ENCODE data around the gene NR4A3. TPM values are rescaled to one million over a fixed set of nuclear protein-coding genes. Genes with fewer than 3 reads are reported as not detected.

The NR4A3 gene
- polyA plus RNA-seq, 2 of the 4 experiments (the other 2 are of a cell fraction): 1.6 to 2.0 TPM

DNA sequence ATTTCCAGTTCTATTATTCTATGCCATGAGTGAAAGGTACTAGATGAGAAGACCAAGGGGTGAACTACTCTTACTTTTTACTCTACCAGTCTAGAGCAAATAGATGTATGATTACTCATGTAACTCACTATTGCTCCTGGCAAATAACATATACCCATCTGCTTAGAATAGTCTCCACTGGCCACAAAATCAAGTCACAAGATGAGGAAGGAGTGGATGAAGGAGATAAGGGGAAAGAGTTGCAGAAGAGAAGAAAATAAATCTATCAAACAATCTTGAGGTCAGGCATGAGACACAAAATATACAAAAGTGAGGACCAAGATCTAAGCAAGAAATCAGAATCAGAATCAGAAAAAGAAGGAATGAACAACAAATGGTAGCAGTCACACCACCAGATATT lies 13.7 kb upstream of the NR4A3 start:
- FAIRE-seq (no peak), DNase-seq (ENCODE audit: low read depth in 1 of 2, low spot score in 1 of 2) (no peak), ATAC-seq (no peak)
- H3K4me1 ChIP-seq: no peaks in the 10 kb centered on the region
- no peaks in the 10 kb centered on the region for H3K9me3 ChIP-seq
- H3K4me2 ChIP-seq: no peak overlapping the region
- TF ChIP-seq ZC3H11A (IDR thresholded peaks at IDR 0.05) (no peak), ESRRA (IDR thresholded peaks at IDR 0.05; ENCODE audit: borderline replicate concordance, low read length) (no peak), CBX8 (IDR thresholded peaks at IDR 0.05) (no peak), FOXS1 (CRISPR knock-in tag; IDR thresholded peaks at IDR 0.05) (no peak), POLR2A (IDR thresholded peaks at IDR 0.05; ENCODE audit: low read length) (no peak), RAD21 (conservative IDR thresholded peaks at IDR 0.05 in 1 of 2, IDR thresholded peaks at IDR 0.05 in 1 of 2) (no peak)
- TF ChIP-seq, protein P1, sequence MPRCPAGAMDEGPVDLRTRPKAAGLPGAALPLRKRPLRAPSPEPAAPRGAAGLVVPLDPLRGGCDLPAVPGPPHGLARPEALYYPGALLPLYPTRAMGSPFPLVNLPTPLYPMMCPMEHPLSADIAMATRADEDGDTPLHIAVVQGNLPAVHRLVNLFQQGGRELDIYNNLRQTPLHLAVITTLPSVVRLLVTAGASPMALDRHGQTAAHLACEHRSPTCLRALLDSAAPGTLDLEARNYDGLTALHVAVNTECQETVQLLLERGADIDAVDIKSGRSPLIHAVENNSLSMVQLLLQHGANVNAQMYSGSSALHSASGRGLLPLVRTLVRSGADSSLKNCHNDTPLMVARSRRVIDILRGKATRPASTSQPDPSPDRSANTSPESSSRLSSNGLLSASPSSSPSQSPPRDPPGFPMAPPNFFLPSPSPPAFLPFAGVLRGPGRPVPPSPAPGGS (IDR thresholded peaks at IDR 0.05): no peak
- TF ChIP-seq, protein P2, sequence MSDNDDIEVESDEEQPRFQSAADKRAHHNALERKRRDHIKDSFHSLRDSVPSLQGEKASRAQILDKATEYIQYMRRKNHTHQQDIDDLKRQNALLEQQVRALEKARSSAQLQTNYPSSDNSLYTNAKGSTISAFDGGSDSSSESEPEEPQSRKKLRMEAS (IDR thresholded peaks at IDR 0.05): no peak
- ChIA-PET POLR2A (no interaction called here), CTCF (no interaction called here)
- H3K27ac ChIP-seq: no peak overlapping the region
- H3K4me3 ChIP-seq: no peak overlapping the region

DNA sequence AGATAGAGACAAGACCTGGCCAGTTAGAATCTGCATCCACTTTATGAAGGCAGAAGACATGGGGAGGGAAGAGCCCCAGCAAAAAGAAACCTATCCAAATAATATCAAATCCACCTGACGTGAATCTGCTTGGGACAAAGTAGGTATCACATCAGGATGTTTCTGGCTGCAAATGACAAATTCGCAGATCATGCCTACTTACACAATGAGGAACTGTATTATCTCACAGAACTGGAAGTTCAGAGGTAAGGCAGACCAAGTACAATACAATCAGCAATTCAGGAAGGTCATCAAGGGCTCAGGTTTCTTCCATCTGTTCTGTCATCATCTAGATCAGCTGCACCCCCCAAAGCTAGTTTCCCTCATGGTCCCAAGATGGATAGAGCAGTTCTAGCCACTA lies 13.2 kb upstream of the NR4A3 start:
- no peak overlapping the region for H3K4me2 ChIP-seq
- WGBS (ENCODE audit: missing lambda C conversion rate): 70% methylated on average over 2 of the region's 2 CpGs
- no peak for TF ChIP-seq RARB (CRISPR knock-in tag; IDR thresholded peaks at IDR 0.05)
- TF ChIP-seq HDAC2 (IDR thresholded peaks at IDR 0.05): no peak
- TF ChIP-seq RNF2 (IDR thresholded peaks at IDR 0.05; ENCODE audit: borderline replicate concordance, low read depth): no peak
- TF ChIP-seq FOXS1 (CRISPR knock-in tag; IDR thresholded peaks at IDR 0.05): no peak
- no peak for TF ChIP-seq ZFP36 (IDR thresholded peaks at IDR 0.05; ENCODE audit: borderline replicate concordance, partially characterized antibody)
- TF ChIP-seq TFCP2L1 (CRISPR knock-in tag; IDR thresholded peaks at IDR 0.05): no peak
- no peak for TF ChIP-seq ZNF302 (CRISPR knock-in tag; IDR thresholded peaks at IDR 0.05)
- TF ChIP-seq, protein P1 (IDR thresholded peaks at IDR 0.05): no peak
- no peak for TF ChIP-seq RFX5 (IDR thresholded peaks at IDR 0.05)
- no peak for TF ChIP-seq JUNB (IDR thresholded peaks at IDR 0.05)
- no peak for TF ChIP-seq FOSL2 (IDR thresholded peaks at IDR 0.05)
- TF ChIP-seq FOSL2 (CRISPR knock-in tag; IDR thresholded peaks at IDR 0.05): no peak
- TF ChIP-seq CBX8 (IDR thresholded peaks at IDR 0.05): no peak
- no peak for TF ChIP-seq HOXA7 (CRISPR knock-in tag; IDR thresholded peaks at IDR 0.05)
- TF ChIP-seq, protein P3, sequence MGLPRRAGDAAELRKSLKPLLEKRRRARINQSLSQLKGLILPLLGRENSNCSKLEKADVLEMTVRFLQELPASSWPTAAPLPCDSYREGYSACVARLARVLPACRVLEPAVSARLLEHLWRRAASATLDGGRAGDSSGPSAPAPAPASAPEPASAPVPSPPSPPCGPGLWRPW (IDR thresholded peaks at IDR 0.05): no peak
- TF ChIP-seq KDM1A (IDR thresholded peaks at IDR 0.05; ENCODE audit: low read depth): no peak
- no peak overlapping the region for H3K27ac ChIP-seq
- POLR2A ChIA-PET: no interaction called here
- no peak for FAIRE-seq
- no peaks in the 10 kb centered on the region for H3K9me3 ChIP-seq
- CTCF ChIA-PET: no interaction called here
- DNase-seq (ENCODE audit: low read depth in 1 of 2, low spot score in 1 of 2): no peak
- H3K4me1 ChIP-seq: no peaks in the 10 kb centered on the region
- H3K4me3 ChIP-seq: no peak overlapping the region
- no peak for ATAC-seq

DNA sequence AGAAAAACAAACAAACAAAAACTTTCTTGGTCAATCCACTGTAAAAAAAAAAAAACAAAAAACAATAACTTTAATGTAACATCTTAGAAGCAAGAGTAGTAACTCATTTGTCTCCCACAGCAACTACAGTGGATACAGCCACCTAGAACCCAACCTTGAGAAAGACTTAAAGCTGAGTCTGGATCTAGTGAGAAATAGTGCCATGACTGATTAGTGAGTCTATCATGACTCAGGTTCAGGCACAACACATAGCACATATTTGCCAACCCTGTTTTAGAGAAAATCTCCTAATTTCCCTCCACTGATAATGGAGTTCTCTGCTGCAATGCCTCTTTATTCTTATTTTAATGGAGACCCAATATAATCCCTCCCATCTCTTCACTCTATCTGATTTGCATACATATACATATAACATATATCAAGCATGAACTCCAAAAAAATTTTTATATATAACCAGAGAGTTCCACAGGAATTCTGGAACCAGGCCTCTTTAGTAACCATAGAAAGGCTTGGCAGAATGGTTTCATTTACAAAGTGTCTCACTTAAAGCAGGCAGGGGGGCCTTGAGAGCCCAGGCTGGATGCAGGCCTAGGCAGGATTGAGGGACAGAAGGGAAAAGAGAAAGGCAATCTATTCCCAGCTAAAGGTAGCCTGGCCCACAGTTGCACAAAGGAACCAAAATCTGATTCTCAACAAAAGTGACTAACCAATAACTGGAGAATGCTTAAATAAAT lies 11.9 kb upstream of the NR4A3 start:
- no peaks in the 10 kb centered on the region for H3K9me3 ChIP-seq
- H3K27ac ChIP-seq: no peak overlapping the region
- ChIA-PET POLR2A (no interaction called here), CTCF (interaction anchor here (0.7 to 1.6 kb wide), 3 partner anchors 9 to 413 kb away, joined by 3 to 4 read pairs (median 4); no protein-coding TSS in a partner anchor)
- FAIRE-seq: no peak
- DNase-seq (ENCODE audit: low read depth in 1 of 2, low spot score in 1 of 2): no peak
- no peak for ATAC-seq
- no peak overlapping the region for H3K4me3 ChIP-seq
- no peaks in the 10 kb centered on the region for H3K4me1 ChIP-seq
- no peak overlapping the region for H3K4me2 ChIP-seq
- TF ChIP-seq HEYL (CRISPR knock-in tag; IDR thresholded peaks at IDR 0.05) (no peak), KDM5A (IDR thresholded peaks at IDR 0.05) (no peak), NPAS2 (CRISPR knock-in tag; IDR thresholded peaks at IDR 0.05; ENCODE audit: borderline replicate concordance) (no peak), EHMT2 (IDR thresholded peaks at IDR 0.05; ENCODE audit: low read depth) (no peak), CHD4 (IDR thresholded peaks at IDR 0.05; ENCODE audit: borderline replicate concordance) (no peak), MAZ (IDR thresholded peaks at IDR 0.05; ENCODE audit: borderline replicate concordance, low read depth, low read length) (no peak), FOSB (CRISPR knock-in tag; IDR thresholded peaks at IDR 0.05) (no peak)
- TF ChIP-seq, protein P4, sequence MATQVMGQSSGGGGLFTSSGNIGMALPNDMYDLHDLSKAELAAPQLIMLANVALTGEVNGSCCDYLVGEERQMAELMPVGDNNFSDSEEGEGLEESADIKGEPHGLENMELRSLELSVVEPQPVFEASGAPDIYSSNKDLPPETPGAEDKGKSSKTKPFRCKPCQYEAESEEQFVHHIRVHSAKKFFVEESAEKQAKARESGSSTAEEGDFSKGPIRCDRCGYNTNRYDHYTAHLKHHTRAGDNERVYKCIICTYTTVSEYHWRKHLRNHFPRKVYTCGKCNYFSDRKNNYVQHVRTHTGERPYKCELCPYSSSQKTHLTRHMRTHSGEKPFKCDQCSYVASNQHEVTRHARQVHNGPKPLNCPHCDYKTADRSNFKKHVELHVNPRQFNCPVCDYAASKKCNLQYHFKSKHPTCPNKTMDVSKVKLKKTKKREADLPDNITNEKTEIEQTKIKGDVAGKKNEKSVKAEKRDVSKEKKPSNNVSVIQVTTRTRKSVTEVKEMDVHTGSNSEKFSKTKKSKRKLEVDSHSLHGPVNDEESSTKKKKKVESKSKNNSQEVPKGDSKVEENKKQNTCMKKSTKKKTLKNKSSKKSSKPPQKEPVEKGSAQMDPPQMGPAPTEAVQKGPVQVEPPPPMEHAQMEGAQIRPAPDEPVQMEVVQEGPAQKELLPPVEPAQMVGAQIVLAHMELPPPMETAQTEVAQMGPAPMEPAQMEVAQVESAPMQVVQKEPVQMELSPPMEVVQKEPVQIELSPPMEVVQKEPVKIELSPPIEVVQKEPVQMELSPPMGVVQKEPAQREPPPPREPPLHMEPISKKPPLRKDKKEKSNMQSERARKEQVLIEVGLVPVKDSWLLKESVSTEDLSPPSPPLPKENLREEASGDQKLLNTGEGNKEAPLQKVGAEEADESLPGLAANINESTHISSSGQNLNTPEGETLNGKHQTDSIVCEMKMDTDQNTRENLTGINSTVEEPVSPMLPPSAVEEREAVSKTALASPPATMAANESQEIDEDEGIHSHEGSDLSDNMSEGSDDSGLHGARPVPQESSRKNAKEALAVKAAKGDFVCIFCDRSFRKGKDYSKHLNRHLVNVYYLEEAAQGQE (IDR thresholded peaks at IDR 0.05): no peak
